Hair follicle dermal papilla cell (primary cell): Measurements from ENCODE around the gene APBB1. TPM values are rescaled to one million over a fixed set of nuclear protein-coding genes. Genes with fewer than 3 reads are reported as not detected.

ENCODE experiments used
- total RNA-seq: library from RNA; depleted of rRNA; stranded (reverse); fragments of >200 nt; gene quantifications from 2 replicates; pipeline ENCODE4 v1.2.3, GENCODE V29; 2012

APBB1 gene
- 75.6 and 82.3 TPM in 2 replicates for total RNA-seq

DNA sequence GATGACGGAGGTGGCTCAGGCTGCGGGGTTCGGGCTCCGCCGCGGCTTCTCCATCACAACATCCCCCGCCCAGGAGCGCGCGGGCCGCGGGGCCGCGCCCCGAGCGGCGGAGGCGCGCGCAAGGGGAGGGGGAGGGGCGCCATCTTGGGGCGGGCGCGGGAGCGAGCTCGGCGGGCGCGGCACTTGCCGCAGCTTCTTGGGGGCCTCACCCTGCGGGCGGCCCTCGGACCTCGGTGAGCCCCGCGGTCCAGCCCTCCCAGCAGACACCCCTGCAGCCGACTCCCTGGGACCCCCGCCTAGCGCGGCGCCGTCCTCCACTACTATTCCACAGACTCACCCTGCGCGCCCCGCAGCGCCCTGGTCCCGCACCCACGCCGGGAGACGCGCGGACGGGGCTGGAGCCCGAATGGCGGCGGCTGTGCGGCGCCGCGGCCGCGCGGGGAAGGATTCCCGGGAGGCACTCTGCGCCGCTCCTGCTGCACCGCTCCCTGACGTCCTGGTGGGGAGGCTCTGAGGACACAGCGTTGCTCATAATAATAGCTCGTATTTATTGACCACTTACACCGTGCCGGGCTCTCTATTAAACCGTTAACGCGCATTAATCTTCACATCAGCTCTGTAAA, at the start of gene APBB1:
Gene APBB1, minus strand, starts transcription at position 86 of the 623 bp plus-strand sequence. CDS start 7,747 bp downstream, outside the sequence.

GRCh38 chr11:6440906-6441358, 22.0 kb upstream of the APBB1 start, which contains the start of gene HPX:
Gene HPX (minus strand): TSS chr11:6440987. CDS start chr11:6440963, 24 bp downstream.

DNA sequence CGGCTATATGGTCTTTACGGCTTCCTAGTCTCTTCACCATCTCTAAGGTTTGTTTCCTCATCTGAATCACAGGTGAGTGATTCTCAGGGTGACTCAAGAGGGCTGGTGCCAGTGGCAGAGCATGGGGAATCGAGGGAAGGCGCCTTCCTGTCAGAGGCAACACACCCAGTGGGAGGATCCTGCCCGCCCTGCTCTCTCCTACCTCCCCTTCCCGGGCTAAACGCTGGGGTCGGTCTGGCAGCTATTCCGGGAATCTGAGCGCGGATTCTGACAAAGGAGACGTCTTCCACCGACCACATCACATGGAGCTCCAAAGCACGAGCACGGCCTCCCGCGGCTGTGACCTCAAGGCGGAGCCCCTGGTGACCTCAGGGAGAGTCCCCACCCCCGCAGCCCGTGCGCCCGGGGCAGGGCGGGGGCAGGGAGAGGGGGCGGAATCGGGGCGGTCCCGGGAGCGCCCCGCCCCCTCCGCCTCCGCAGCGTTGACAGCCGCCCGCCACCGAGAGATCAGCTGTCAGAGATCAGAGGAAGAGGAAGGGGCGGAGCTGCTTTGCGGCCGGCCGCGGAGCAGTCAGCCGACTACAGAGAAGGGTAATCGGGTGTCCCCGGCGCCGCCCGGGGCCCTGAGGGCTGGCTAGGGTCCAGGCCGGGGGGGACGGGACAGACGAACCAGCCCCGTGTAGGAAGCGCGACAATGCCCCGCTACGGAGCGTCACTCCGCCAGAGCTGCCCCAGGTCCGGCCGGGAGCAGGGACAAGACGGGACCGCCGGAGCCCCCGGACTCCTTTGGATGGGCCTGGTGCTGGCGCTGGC, 28.8 kb downstream of the APBB1 start, which contains the start of gene SMPD1:
Gene SMPD1, plus strand, starts transcription at position 570 of the 813 bp plus-strand sequence. Its CDS starts 125 bp downstream, at position 695.

Other genes starting within 250 kb of the APBB1 start
- gene OR52B2, start 248.8 kb downstream of the APBB1 start, total RNA-seq, result not detected in 2 replicates
- gene OR52W1, start 219.9 kb downstream of the APBB1 start, total RNA-seq, result not detected in 2 replicates
- gene C11orf42, start 213.5 kb downstream of the APBB1 start, total RNA-seq, result 0.16 TPM in 1 of 2 replicates, not detected in the other
- gene FHIP1B, start 184.5 kb downstream of the APBB1 start, total RNA-seq, result 23.9 and 26.8 TPM in 2 replicates
- gene CNGA4, start 180.0 kb downstream of the APBB1 start, total RNA-seq, result 0.16 TPM in 1 of 2 replicates, not detected in the other
- gene CCKBR, start 159.3 kb downstream of the APBB1 start, total RNA-seq, result not detected in 2 replicates
- 251 and 347 TPM in 2 replicates for gene CAVIN3, start 98.6 kb downstream of the APBB1 start, total RNA-seq
- 34.7 and 42.5 TPM in 2 replicates for gene SMPD1, start 28.6 kb downstream of the APBB1 start, total RNA-seq
- gene HPX, start 21.9 kb upstream of the APBB1 start, total RNA-seq, result 1.2 and 2.1 TPM in 2 replicates
- gene TRIM3, start 54.8 kb upstream of the APBB1 start, total RNA-seq, result 26.6 and 27.4 TPM in 2 replicates
- 86.6 and 87.3 TPM in 2 replicates for gene ARFIP2, start 62.2 kb upstream of the APBB1 start, total RNA-seq
- gene TIMM10B, start 62.4 kb upstream of the APBB1 start, total RNA-seq, result 52.7 and 54.4 TPM in 2 replicates
- gene DNHD1, start 78.2 kb upstream of the APBB1 start, total RNA-seq, result 9.4 and 13.0 TPM in 2 replicates
- 12.5 and 12.8 TPM in 2 replicates for gene RRP8, start 184.5 kb upstream of the APBB1 start, total RNA-seq
- gene ILK, start 184.7 kb upstream of the APBB1 start, total RNA-seq, result 216 and 230 TPM in 2 replicates
- 27.7 and 38.3 TPM in 2 replicates for gene TAF10, start 193.1 kb upstream of the APBB1 start, total RNA-seq
- gene TPP1, start 200.3 kb upstream of the APBB1 start, total RNA-seq, result 69.9 and 101 TPM in 2 replicates
- gene DCHS1, start 236.7 kb upstream of the APBB1 start, total RNA-seq, result 42.3 and 53.2 TPM in 2 replicates